NCI-H1930 (cell line): ENCODE results near the gene SLC17A9.

Source experiments
- DNase-seq, 2 experiments: peaks; one replicate each; lab custom pipeline; 2025; lab: John Stamatoyannopoulos, UW

Gene SLC17A9

DNA sequence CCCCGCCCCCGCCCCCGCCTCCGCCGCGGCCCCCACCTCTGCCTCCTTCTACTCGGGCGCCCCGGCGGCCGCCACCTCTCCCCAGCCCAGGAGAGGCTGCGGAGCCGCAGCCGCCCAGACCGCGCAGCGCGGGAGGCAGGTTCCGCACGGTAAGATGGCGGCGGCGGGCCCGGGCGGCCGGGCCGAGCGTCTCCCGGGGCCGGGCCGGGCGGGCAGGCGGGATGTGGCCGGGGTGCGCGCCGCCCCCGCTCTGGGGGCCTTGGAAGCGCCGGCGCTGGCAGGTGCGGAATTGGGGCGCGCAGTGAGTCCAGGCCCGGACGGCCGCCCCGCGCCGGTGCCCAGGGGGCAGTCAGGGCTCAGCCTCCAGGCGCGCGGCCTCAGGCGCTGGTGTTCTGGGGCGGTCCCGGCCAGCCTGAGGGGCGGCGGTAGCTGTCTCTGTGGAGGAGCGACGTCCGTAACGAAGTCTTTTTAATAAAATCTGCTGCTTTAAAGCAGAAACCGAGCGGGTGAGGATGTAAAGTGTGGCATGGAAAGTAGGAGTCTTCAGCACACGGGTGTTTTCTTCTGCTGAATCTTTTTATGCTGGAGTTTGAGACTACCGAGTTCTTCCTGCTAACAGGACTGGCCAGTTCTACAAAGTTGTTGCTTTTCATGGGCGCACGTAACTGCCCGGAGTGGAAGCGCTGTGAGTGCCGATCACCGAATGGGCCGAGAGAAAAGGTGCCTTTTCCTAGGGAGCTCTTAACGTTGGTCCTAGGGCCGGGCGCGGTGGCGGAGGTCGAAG is 14.2 kb upstream of the SLC17A9 start, which contains the start of gene GID8:
Gene GID8 (plus strand): TSS at position 43 of the 784 bp plus-strand sequence. CDS start 3,356 bp downstream, outside the sequence.
- no peak for DNase-seq

DNA sequence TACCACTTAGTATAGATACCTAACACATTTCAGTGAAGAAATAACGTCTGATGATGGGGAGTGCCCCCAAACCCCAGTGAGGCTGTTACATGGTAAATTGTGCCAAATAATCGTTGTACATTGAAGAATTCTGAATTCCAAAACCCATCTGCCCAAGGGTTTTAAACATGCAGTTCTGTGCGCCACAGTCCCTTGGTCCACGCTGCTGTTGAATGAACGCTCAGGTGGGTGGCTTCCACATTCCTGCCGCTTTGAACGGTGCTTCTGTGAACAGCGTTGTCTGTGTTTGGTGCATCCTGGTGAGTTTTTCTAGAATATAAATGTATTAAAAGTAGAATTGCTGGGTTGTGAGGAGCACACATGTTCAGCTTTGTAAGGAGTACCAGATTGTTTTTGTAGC is 11.6 kb upstream of the SLC17A9 start:
- no peak for DNase-seq

DNA sequence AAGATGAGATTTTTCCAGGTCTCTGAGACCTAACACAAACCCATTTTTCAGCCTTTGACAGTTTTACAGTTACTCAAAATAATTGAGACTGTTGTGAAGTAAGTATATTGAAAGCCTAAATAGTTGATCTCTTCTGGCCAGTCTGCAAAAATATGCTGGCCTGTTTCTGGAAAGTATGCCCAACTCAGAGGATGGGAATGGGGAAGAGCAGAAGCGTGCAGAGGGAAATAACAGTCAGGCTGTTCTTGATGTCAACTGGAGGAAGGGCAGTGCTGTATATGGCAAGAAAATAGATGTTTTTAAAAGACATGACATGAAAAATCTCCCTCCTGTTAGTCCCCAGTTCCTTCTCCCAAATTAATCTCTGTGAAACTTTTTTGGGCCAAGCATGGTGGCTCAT is 10.7 kb upstream of the SLC17A9 start:
- no peak for DNase-seq

DNA sequence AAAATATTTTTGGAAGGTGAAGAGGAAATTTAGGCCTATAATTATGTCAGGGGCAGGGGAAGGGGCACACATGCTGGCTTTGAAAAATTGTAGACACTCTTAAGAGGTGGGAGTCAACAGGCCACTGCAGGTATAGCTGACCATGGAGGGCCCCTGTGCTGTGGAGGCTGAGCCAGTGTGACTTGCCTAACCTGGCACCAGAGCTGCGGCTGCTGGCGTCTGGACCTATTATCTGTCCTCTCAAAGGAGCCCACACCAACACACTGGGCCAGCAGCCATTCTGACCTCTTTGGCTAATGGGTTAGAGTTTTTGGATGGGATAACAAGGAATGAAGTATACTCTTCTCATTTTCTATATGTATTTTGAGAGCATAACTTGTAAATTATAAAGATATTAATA is 10.1 kb upstream of the SLC17A9 start:
- no peak for DNase-seq

- DNase-seq, result no peak
These were observed 9.1 kb upstream of the SLC17A9 start for GRCh38 chr20:62943396-62943795.

DNA sequence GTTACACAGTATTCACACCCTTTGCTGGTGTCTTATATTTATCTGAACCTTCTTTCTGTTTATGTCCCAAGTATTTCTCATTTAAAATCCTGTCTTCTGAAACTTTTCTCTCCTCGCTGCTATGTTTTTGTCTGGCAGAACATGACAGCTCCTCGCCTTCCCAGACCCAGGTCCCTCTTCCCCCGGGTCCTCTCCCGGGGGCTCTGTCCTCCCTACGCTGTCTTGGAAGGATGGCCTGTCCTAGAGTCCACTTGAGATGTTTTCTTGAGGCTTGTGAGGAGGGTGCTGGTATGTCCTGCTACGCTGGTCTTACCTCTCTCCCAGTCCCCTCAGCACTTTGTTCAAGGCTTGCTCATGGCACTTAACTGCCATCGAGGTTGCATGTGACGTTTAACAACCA is 8.3 kb upstream of the SLC17A9 start:
- DNase-seq, result no peak

DNA sequence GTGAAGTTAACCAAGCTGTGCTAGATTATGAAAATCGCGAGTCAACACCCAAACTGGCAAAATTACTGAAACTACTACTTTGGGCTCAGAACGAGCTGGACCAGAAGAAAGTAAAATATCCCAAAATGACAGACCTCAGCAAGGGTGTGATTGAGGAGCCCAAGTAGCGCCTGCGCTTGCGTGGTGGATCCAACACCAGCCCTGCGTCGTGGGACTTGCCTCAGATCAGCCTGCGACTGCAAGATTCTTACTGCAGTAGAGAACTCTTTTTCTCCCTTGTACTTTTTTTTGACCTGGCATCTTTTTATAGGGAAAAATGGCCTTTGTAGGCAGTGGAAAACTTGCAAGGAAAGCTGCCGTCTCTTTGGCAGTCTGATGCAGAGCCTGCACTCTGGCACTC is 7.8 kb upstream of the SLC17A9 start:
- DNase-seq, result no peak

GRCh38 chr20:62945771-62946339 is 6.7 kb upstream of the SLC17A9 start:
- no peak for DNase-seq

- DNase-seq, result no peak
These were observed 5.6 kb upstream of the SLC17A9 start for GRCh38 chr20:62946918-62947317.

GRCh38 chr20:62947532-62948300 is 4.8 kb upstream of the SLC17A9 start:
- DNase-seq, result no peak

- no peak for DNase-seq
These were observed 3.2 kb upstream of the SLC17A9 start for GRCh38 chr20:62949153-62949821.

GRCh38 chr20:62949962-62950361 is 2.5 kb upstream of the SLC17A9 start:
- DNase-seq, result no peak

- DNase-seq, result no peak
These were observed 1.8 kb upstream of the SLC17A9 start for GRCh38 chr20:62950741-62951140.

DNA sequence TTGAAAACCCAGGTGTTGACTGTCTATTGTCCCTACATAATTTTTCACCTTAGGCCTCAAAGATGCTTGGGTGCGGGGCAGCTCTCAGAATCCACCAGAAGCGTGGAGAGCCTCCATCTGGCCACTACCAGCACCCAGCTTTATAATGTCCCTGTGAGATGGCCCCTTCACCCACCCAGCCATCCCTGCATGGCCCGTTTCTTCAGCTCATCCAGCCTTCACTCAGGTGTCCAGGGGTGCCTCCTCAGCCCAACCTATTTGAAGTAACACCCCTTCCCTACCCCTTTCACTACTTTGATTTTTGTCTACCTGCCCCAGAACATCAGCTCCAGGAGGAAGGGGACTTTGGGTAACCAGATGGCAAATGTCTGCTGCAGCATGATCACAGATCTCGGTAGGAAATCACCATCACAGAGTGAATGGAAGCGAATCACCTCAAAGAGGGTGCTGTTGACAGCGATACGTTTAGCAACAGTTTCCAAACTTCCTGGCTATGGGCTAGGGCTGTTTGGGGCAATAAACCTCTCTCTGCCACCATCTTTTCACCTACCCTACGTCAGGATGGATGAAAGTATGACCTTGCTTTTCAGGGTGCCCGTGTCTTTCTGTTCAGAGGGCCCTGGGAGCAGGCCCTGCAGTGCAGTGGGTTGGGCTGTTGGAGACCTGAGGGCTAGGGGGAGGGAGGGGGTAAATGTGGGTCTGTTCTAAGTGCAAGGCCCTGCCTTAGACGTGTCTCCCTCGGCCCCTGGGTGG is 1.2 kb upstream of the SLC17A9 start:
- DNase-seq, result no peak

GRCh38 chr20:62951896-62952372 is 575 bp upstream of the SLC17A9 start:
- no peak for DNase-seq

GRCh38 chr20:62952968-62953838 is 694 bp downstream of the SLC17A9 start:
- no peak for DNase-seq

DNA sequence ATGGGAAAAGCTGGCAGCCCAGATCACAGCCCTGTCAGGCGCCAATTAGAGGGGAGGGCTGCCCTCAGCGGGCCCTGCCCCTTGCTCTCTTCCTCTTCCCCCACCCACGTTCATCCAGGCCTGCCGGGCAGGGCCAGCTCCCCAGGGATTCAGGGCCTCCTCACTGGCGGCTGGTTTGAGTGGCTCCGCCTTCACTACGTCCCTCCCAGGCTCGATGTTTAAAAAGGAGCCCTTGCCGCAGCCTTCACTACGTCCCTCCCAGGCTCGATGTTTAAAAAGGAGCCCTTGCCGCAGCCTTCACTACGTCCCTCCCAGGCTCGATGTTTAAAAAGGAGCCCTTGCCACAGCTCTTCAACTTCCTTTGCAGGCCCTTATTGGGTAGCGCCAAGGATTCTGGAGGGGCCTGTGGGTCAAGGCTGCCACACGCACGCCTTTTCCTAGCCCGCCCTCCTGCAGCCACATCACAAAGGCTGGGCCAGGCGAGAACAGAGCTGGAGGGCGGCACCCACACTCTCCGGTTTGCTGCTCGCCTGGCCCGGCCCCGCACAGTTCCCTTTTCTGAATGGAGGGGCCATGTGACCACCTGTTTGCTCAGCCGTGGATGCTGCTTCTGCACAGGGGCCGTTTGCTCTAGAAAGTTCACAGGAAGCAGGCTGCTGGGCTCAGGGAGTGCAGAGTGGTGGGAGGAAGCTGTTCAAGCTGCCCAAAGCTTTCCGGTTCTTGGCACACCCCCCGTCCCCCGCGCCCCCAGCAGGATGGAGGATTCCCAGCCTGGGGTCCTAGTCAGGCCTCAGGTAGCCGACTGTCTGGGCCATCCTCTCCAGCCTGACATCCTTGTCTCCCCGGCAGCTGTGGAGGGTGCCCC is 1.6 kb downstream of the SLC17A9 start:
- DNase-seq, result no peak

- DNase-seq, result no peak
These were observed 3.2 kb downstream of the SLC17A9 start for GRCh38 chr20:62955519-62956386.
